ENCODE data around the gene MICAL2. TPM values are rescaled to one million over a fixed set of nuclear protein-coding genes. Genes with fewer than 3 reads are reported as not detected.

Gene MICAL2
- total and polyA plus RNA-seq, 7 donors: 6.8 to 45.7 (median 15.0) TPM

- peaks cover 0 to 13% of the 10 kb centered on the region in 2 donors for H3K36me3 ChIP-seq (ENCODE audit: insufficient read depth in 1 of 2, low read depth in 1 of 2)
- no peaks in the 10 kb centered on the region for H3K27me3 ChIP-seq (ENCODE audit: insufficient read depth in 3 of 3, low read length in 2 of 3)
- intact Hi-C loops (cut with DNase I): loop anchor here in 1 of 2 donors (5.0 kb wide), 1 partner anchor 78 kb away; no protein-coding TSS in a partner anchor
- H3K27ac ChIP-seq: peak overlapping the region; percentile 67
- DNase-seq (no peak), ATAC-seq (no peak)
- no peak overlapping the region for H3K4me3 ChIP-seq
- TF ChIP-seq, protein P1, sequence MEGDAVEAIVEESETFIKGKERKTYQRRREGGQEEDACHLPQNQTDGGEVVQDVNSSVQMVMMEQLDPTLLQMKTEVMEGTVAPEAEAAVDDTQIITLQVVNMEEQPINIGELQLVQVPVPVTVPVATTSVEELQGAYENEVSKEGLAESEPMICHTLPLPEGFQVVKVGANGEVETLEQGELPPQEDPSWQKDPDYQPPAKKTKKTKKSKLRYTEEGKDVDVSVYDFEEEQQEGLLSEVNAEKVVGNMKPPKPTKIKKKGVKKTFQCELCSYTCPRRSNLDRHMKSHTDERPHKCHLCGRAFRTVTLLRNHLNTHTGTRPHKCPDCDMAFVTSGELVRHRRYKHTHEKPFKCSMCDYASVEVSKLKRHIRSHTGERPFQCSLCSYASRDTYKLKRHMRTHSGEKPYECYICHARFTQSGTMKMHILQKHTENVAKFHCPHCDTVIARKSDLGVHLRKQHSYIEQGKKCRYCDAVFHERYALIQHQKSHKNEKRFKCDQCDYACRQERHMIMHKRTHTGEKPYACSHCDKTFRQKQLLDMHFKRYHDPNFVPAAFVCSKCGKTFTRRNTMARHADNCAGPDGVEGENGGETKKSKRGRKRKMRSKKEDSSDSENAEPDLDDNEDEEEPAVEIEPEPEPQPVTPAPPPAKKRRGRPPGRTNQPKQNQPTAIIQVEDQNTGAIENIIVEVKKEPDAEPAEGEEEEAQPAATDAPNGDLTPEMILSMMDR (IDR thresholded peaks at IDR 0.05): no peak
- peaks cover 32% of the 10 kb centered on the region for H3K4me1 ChIP-seq
- H3K9me3 ChIP-seq: no peaks in the 10 kb centered on the region
- WGBS, 3 donors: 88 to 92% (median 91%) methylated on average over 7 of the region's 7 CpGs
These were observed 48.5 kb downstream of the MICAL2 start for GRCh38 chr11:12158909-12159308.

DNA sequence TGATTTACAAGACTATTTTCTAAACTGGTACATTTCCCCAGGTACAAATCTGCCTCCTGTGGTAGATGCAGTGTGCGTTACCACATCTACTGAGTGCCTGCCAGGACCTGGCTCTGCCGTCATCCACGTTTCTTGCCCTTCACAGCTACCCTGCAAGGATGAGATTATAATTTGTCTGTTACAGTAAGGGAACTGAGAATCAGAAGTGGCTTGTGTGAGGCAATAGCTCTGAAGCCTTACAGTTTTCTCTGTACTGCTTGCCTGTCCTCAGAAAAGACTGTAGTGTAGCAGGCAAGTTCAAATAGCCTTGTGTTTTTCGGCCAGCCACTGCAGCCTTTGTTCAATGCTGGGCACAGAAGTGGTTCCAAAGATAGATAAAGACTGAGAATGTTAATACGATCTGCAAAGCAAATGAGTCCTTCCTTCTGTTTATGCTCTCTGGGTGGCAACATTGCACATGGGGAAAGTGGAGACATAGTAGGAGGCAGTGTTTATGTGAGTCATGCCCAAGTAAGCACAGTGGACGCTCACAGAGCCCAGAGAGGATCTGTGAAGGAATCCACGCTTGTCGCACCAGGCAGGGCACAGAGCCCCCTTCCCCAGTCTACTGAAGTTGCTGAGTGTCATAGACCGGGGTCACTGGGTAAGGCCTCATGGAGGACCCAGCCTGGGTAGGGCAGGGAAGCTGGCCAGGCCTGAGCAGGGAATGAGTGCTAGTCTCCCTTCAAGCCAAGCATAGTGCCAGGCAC, 49.1 kb downstream of the MICAL2 start:
- Histone ChIP-seq H3K27me3 (ENCODE audit: insufficient read depth in 3 of 3, low read length in 2 of 3) (no peaks in the 10 kb centered on the region), H3K4me3 (no peak overlapping the region), H3K36me3 (ENCODE audit: insufficient read depth in 1 of 2, low read depth in 1 of 2) (peaks cover 0 to 13% of the 10 kb centered on the region in 2 donors), H3K4me1 (peaks cover 37% of the 10 kb centered on the region), H3K9me3 (no peaks in the 10 kb centered on the region), H3K27ac (peak overlapping the region; percentile 67)
- ATAC-seq (peak; percentile 84 to 95 (median 88)), DNase-seq (no peak)
- 64 to 70% (median 64%) methylated on average over 9 of the region's 9 CpGs for WGBS, 3 donors
- intact Hi-C loops (cut with DNase I): loop anchor here in 1 of 2 donors (5.0 kb wide), 1 partner anchor 78 kb away; no protein-coding TSS in a partner anchor
- TF ChIP-seq, protein P1 (IDR thresholded peaks at IDR 0.05): no peak

DNA sequence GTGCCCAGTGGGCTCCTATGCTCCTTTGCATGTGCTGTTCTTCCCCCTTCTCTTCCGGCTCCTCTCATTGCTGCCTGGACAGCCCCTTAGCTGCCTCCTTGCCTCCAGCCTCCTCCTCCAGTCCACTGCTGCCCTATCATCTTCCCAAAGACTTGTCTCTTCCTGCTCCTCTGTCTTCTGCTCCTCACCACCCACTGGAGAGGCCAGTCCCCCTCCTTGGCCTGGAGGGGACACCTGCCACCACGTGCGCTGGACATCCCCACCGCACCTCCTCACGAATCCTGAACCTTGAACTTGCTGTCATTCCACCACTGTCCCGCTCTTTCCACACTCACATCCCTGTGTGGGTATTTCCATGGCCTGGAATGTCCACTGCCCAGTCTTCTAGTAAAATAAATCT, 49.8 kb downstream of the MICAL2 start:
- Histone ChIP-seq H3K27ac (peak overlapping the region; percentile 67), H3K27me3 (ENCODE audit: insufficient read depth in 3 of 3, low read length in 2 of 3) (no peaks in the 10 kb centered on the region), H3K4me1 (peaks cover 38% of the 10 kb centered on the region), H3K36me3 (ENCODE audit: insufficient read depth in 1 of 2, low read depth in 1 of 2) (peaks cover 0 to 13% of the 10 kb centered on the region in 2 donors), H3K4me3 (no peak overlapping the region), H3K9me3 (no peaks in the 10 kb centered on the region)
- ATAC-seq (peak in 1 of 4 donors; percentile 0), DNase-seq (no peak)
- intact Hi-C loops (cut with DNase I): no loop called here
- WGBS, 3 donors: 96 to 99% (median 97%) methylated on average over 6 of the region's 6 CpGs
- TF ChIP-seq, protein P1 (IDR thresholded peaks at IDR 0.05): no peak

DNA sequence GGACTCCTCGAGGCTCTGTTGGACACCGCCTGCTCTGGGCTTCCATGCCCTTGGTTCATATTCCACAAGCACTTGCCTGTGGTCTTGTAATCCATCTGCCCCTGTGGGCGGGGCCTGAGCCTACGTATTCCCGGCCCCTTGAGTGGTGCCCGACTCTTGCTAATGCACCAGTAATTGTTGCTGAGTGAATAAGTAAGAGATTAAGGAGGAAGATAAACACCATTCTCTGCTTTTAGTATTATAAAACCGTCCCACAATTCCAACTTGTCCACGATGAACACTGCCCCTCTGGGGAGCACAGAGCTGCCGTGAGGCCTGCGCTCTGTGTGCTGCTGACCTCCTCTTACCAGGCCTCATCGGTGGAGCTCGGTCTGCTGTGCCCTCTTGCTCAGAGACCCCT, 50.3 kb downstream of the MICAL2 start:
- ATAC-seq: peak in 1 of 4 donors; percentile 55
- no peak for DNase-seq
- Histone ChIP-seq H3K36me3 (ENCODE audit: insufficient read depth in 1 of 2, low read depth in 1 of 2) (peaks cover 0 to 13% of the 10 kb centered on the region in 2 donors), H3K4me1 (peaks cover 38% of the 10 kb centered on the region), H3K9me3 (no peaks in the 10 kb centered on the region), H3K4me3 (no peak overlapping the region), H3K27me3 (ENCODE audit: insufficient read depth in 3 of 3, low read length in 2 of 3) (no peaks in the 10 kb centered on the region), H3K27ac (peak overlapping the region; percentile 67)
- intact Hi-C loops (cut with DNase I): no loop called here
- WGBS, 3 donors: 70 to 79% (median 71%) methylated on average over 12 of the region's 12 CpGs
- TF ChIP-seq, protein P1 (IDR thresholded peaks at IDR 0.05): no peak

All from psoas muscle (tissue), 8 donors.